NCI-H510A (cell line): ENCODE results near the gene PEX26.
A peak's percentile ranks its signal among the peaks of the same experiment; 100 is the strongest.
"Not testable (repeated sequence)": the region's sequence is repeated elsewhere in the genome, so short reads cannot be mapped to it uniquely, and the experiment has no call there.

Experiments
- DNase-seq: peaks from one replicate; lab custom pipeline; 2025; lab: John Stamatoyannopoulos, UW

The PEX26 gene

GRCh38 chr22:18119409-18120110 lies 41.8 kb downstream of the PEX26 start:
- DNase-seq = no peak

DNA sequence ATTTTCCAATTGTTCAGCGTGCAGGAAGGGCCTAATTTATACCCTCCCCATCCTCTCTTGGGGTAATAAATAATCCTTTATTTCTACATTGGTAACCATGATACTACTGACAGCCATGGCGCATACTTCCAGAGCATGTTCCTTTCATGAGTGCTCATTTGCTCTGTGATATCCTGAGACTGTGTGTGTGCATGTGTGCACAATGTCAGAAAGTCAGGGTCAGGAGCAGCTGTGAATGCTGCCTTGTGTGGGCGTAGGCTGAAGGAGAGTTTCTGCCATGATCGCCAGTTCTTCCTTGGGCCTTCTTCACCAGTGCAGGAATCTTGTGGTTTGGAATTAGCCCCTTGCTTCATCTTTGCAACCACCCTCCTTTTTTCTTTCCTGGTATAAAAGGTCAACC lies 43.1 kb downstream of the PEX26 start:
- DNase-seq = no peak

GRCh38 chr22:18121506-18121905 lies 43.7 kb downstream of the PEX26 start:
- DNase-seq = no peak

DNA sequence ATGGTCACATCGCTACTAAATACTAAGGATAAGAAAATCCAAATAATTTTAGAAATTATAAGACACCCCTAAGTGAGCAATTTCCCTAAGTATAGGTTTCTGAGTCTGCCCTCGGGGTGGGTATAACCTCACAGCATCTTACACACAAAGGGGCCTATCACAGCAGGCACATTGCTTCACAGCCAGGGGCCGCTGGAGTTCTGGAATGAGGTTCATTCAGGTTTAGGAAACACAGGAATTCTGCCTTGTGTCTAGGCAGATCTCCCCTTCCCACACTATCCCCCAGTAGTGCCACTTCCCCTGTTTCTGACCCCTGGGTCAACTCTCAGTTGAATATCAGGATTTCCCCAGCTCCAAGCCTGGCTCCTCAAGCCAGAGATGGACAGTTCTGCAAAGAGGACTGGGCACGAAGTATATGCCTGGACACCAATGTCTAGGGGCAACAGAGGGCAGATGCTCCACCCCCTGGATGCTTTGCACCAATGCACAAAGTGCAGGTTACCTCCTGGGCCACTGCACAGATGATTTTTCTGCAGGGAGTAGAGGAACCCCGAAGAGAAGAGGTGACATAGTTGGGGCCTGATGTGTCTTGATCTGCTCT lies 44.3 kb downstream of the PEX26 start:
- DNase-seq = no peak

DNA sequence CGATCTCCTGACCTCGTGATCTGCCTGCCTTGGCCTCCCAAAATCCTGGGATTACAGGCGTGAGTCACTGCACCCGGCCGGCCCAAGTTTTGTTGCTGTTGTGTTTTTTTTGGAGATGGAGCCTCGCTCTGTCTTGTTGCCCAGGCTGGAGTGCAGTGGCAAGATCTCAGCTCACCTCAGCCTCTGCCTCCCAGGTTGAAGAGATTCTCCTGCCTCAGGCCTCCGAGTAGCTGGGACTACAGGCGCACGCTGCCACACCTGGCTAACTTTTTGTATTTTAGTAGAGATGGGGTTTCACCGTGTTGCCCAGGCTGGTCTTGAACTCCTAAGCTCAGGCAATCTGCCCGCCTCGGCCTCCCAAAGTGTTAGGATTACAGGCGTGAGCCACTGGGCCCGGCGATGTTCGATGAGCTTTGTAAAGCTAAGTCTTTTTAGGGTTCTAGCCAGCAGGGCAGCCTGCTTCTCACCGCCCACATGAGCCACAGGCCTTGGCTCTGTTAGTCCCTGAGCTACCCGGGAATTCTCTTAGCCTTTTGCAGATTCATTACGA lies 45.8 kb downstream of the PEX26 start:
- not testable (repeated sequence) for DNase-seq

DNA sequence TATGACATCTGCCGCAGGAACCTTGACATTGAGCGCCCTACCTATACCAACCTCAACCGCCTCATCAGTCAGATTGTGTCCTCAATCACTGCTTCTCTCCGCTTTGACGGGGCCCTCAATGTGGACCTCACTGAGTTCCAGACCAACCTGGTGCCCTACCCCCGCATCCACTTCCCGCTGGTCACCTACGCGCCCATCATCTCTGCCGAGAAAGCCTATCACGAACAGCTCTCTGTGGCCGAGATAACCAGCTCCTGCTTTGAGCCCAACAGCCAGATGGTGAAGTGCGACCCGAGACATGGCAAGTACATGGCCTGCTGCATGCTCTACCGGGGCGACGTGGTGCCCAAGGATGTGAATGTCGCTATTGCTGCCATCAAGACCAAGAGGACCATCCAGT lies 48.8 kb downstream of the PEX26 start:
- no peak for DNase-seq

DNA sequence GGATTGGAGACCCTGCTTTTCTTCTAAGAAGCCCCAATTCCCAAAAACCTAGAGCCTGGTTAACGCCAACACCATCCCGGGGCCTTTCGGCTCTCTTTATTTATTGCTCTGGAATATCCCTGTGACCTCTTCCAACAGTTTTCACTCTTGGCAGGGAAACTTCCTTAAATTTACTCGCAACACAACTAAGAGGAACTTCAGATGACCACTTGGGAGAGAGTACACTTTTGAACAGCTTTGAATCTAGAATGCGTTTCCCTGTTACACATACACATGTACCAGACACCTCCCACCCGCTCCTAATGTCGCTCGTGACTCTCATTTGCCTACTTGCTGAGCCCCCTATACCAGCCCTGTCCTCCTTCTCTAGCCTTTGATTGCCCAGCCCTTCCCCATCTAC lies 52.2 kb downstream of the PEX26 start:
- DNase-seq = no peak

- DNase-seq = no peak
Observed at GRCh38 chr22:18130699-18131429, 53.1 kb downstream of the PEX26 start.

GRCh38 chr22:18133452-18133851 lies 55.7 kb downstream of the PEX26 start:
- no peak for DNase-seq

- no peak for DNase-seq
Observed at GRCh38 chr22:18136563-18137320, 59.0 kb downstream of the PEX26 start.

- not testable (repeated sequence) for DNase-seq
Observed at GRCh38 chr22:18141004-18141403, 63.2 kb downstream of the PEX26 start.

- no peak for DNase-seq
Observed at GRCh38 chr22:18144105-18144504, 66.3 kb downstream of the PEX26 start.

- DNase-seq = peak; percentile 64
Observed at GRCh38 chr22:18145676-18146388, 68.0 kb downstream of the PEX26 start.

DNA sequence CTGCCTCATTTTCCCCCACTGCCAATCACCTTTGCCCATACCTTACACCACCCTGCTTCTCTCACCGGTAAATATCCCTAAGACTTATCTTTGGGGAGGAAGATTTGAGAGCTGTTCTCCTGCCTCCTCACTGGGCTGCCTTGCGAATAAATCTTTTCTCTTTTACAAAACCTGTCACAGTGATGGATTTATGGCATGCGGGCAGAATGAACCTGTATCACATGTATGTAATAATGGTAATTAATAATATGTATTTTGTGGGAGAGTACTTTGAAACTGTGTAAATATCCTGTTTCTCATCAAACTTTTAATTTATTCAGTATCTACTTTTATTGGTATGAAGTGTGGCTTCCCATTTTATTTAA lies 68.6 kb downstream of the PEX26 start:
- no peak for DNase-seq

GRCh38 chr22:18147791-18148190 lies 70.0 kb downstream of the PEX26 start:
- DNase-seq = no peak

DNA sequence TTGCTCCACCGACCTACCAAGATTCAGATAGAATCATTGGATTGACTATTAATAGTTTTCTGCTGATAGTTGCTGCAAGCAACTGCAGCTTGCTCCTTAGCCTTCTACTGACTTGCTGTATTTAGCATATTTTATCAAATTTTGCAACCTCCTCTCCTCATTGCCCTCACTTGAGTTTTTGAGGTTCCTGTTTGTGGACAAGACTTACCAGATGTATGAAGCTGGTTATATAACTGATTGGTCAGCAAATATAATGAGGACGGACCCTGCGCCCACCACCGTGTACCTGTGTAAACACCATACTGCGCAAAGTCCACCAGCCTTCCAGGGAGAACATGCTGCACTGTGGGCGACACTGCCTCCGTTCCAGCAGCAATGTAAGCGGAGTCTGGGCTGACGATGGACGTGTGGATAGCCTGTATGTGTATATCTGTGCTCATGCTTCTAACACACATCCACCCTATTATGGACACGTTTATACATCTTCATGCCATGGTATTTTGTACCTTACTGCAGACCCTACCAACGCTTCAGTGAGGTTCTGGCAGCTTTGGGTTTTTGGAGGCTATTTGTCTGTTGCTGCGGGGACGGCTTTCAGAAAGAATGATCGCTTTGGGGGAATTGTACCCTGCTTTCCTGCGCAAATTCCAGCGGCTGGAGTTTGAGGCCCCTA lies 70.6 kb downstream of the PEX26 start:
- no peak for DNase-seq

DNA sequence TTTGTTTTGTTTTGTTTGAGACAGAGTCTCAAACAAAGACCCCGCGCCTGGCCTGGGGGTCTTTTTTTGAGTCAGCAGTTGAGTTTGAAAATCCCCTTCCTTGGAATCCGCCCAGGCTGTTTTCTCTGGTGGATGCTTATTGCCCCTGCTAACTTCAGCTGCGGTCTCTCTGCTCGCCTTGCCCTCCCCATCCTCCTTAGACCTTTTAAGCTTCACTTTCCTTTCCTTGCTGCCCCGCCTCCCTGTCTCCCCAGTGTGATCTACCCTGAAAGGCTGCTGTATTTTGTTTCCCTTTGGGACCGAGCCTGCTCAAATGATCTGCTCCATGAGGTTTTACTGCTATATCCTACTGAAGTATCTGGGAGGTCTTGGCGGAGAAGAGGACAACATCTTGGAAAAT lies 74.7 kb downstream of the PEX26 start:
- no peak for DNase-seq

DNA sequence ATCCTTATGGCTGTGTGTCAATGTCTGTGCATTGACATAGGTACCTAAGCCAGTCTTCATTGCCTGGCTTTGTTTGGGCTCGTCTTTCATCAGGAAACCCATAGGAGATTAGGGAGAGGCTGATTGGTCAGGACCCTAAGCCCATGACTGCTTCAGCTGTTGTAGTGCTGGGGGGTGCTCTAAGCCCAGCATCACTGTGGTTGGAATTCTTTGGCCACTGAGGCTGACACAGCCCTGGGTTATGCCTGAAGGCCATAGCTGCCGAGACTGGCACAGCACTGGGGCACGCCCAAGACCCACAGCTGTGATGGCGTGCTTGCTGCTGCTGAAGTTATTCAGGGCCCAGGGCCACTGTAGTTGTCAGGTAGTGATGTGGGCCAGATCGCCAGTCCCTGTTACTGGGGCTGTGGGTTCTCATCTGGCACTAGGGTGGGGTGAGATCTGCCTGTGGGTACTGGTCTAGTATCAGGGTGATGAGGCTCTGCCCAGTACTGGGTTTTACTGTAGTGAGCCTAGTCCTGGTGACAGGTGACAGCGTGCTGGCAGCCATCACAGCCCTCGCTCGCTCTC lies 77.1 kb downstream of the PEX26 start:
- DNase-seq = no peak
